ENCODE data around the gene HOMER2.
"Not testable (repeated sequence)": the region's sequence is repeated elsewhere in the genome, so short reads cannot be mapped to it uniquely, and the experiment has no call there.

The HOMER2 gene

DNA sequence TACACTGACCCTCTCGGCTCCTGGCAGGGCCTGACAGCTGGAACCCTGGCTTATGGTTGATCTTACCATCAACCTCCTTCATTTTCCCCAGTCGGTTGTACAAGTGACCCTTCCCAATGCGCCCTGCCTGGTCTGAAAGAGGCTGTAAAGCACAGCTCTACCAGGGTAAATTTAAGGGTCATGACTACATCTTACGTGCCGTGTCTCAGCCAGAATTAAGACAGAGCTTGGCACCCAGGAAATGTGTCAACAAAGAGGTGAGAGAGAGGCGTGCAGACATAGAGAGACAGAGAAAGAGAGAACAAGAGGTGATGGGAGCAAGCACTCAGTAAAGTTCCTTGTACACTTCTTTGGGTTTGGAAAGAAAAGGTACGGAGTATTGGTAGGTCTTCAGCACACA lies 28.8 kb downstream of the HOMER2 start:
- no peak for DNase-seq

DNA sequence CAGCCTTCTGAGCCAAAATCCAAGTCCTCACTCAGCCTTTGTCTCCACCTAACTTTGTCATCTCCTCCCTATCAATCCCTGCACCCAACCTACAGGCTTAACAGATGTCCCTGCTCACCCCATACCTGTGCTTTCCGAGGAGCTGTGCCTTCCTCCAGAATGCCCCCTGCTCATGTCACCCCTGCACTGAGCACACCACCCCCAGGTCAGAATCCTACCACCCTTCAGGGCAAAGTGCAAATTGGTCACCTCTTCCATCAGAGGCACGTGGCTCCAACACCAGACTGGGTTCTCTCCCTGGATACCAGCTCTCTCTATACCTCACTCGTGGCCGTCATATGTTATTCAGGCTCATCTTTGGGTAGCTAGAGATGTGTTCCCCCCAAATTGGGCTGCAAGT lies 29.8 kb downstream of the HOMER2 start:
- no peak for DNase-seq

- no peak for DNase-seq
Measured at GRCh38 chr15:82921939-82922338, 30.6 kb downstream of the HOMER2 start.

DNA sequence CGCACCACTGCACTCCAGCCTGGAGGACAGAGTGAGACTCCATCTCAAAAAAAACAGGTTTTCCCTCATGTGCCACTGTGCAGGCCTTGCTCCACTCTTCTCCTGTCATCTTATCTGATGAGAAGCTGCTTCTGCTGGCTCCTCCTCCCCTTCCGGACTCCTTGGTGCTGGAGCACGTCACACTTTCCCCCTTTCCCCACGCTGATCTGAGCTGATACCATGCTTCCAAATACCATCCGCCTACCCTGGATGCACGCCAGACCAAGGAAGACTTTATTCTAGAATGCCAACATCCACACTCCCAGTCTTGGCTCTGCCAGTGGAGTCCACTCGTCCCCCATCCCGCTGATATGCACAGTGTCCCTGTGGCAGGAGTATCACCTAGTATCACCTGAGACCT lies 31.3 kb downstream of the HOMER2 start:
- no peak for DNase-seq

GRCh38 chr15:82919231-82919886 lies 33.2 kb downstream of the HOMER2 start:
- DNase-seq: no peak

DNA sequence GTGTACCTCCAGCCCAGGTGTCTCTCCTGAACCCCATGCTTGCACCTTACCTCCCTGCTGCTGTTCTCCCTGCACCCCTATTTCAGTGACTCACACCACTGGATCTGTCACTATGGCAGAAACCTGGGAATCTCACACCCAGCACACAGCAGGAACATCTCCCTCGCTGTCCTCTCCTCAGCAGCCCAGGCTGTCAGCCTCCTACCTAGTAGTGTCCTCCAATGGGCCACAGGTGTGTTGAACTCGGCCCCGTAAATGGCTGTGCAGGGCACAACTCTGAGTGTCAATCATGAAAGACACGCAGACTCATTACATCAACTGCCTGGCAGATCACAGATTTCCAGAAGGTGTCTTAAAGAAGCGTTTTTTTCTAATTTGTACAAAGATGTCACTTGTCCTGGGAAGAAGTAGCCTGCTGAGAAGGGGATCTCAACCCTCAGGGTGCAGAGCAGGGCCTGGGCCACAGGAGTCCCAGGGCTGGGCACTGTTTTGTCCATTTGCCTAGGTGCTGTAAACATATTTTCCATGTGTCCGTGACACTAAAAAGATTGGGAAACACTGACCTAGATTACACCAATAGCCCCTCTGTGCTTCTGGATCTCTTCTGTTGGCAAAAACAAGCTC lies 33.8 kb downstream of the HOMER2 start:
- DNase-seq: no peak

GRCh38 chr15:82918162-82918561 lies 34.4 kb downstream of the HOMER2 start:
- no peak for DNase-seq

DNA sequence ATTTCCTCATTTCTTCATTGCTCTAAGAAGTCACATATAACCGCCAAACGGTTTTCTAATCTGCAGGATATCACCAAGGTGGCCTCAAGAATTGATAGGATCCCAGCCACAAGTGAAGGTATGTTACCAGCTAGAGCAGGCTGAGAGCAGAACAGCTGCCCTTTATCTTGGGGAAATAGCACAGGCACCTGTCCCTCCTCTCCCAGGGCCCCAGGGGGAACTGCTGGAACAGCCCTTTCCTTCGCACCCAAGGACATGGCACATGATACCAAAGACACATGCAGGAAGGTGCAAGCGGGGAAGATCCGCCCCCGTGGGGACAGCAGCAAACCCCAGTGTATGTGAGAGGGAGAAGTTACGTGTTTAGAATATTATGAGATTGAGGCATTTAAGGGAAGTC lies 35.3 kb downstream of the HOMER2 start:
- no peak for DNase-seq

GRCh38 chr15:82916161-82916952 lies 36.2 kb downstream of the HOMER2 start:
- no peak for DNase-seq

DNA sequence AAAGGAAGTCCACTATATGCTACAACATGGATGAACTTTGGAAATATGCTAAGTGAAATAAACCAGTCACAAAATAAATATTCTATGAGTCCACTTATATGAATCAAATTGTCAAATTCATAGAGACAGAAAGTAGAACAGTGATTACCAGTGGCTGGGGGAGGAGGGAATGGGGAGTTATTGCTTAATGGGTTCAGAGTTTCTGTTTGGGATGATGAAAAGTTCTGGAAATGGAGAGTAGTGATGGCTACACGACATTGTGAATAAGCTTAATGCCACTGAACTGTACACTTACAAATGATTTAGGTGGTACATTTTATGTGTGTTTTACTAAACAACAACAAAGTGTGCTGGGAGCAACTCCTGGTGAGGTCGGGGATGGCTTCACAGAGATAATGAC lies 38.1 kb downstream of the HOMER2 start:
- DNase-seq: no peak

GRCh38 chr15:82911458-82911857 lies 41.1 kb downstream of the HOMER2 start:
- no peak for DNase-seq

- no peak for DNase-seq
Measured at GRCh38 chr15:82910721-82911120, 41.8 kb downstream of the HOMER2 start.

DNA sequence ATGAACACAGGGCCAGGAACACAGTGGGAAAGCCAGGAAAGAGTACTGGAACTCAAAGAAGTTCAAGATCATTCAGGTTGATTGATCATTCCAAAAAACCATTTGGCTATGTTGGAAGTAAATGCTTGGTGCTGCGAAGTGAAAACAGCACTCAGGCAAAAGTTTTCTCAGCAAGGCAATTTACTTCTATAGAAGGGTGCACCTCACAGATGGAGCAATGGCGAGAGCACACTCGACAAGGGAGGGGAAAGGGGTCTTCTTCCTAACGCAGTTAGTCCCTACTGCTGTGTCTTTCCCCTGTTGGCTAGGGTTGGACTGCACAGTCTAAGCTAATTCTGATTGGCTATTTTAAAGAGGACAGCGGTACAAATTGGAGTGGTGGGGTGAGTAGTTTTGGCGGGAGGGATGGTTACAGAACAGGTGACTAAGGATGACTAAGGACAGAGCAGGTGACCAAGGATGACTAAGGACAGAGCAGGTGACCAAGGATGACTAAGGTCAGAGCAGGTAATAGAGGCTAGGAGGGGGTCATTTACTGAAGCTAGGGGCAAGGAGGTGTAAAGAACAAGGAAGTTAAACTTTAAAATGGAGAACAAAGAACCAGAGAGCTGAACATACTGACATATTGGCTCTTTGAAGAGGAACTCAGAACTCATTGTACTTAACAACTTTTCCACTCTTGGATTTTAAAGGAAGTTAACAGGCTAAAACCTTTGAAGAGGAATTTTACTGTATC lies 43.3 kb downstream of the HOMER2 start:
- DNase-seq: no peak

DNA sequence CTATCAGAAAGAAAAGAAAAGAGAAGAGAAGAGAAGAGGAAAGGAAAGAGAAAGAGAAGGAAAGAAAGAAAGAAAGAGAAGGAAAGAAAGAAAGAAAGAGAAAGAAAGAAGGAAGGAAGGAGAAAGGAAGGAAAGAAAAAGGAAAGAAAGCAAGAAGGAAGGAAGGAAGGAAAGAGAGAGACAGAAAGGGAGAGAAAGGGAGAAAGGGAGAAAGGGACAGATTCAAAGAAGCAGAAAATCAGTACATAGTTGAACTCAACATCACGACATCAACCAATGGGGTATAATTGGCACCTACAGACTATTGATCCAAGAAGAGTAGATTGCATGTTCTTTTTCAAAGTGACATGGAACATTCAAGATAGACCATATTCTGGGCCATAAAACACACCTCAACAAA lies 45.2 kb downstream of the HOMER2 start:
- DNase-seq: no peak

DNA sequence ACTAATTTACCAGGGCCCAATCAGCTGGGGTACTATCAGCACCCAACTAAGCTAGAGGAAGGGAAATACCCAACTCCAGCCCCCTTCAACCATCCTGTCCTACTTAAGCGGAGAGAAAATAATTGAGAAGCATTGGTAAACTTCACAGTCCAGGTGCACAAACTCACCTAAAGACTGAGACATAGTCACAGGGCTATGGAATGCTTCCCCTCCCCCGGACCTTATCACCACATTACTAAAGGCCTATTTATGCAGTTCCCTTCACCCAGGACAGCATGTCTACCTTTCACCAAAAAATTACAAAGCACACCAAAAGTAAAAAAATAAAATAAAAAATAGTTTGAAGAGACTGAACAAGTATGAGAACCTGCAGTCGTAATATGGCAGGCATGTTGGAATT lies 47.9 kb downstream of the HOMER2 start:
- DNase-seq: no peak

- DNase-seq: no peak
Measured at GRCh38 chr15:82903511-82903910, 49.0 kb downstream of the HOMER2 start.

GRCh38 chr15:82901114-82901805 lies 51.3 kb downstream of the HOMER2 start:
- no peak for DNase-seq

GRCh38 chr15:82900511-82901060 lies 51.9 kb downstream of the HOMER2 start:
- no peak for DNase-seq

- no peak for DNase-seq
Measured at GRCh38 chr15:82898961-82899360, 53.6 kb downstream of the HOMER2 start.

DNA sequence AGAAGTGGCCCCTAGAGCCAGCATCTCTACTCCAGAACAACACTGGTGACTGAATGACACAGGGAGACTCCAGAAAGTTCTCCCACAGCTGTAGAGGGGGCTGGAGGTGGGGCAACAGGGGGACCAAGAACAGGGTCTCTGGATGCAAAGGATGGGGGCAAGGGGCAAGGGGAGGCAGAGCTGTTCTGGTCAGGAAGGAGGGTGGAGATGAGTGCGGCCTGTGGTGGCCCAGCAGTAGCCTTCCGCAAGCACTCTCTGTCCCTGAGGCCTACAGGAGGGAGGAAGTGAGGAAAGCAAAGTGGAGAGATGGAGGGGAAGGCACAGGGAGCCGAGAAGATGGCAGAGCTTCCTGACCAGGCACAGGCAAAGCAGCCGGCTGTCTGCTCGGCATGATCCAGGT lies 56.5 kb downstream of the HOMER2 start:
- DNase-seq: no peak

DNA sequence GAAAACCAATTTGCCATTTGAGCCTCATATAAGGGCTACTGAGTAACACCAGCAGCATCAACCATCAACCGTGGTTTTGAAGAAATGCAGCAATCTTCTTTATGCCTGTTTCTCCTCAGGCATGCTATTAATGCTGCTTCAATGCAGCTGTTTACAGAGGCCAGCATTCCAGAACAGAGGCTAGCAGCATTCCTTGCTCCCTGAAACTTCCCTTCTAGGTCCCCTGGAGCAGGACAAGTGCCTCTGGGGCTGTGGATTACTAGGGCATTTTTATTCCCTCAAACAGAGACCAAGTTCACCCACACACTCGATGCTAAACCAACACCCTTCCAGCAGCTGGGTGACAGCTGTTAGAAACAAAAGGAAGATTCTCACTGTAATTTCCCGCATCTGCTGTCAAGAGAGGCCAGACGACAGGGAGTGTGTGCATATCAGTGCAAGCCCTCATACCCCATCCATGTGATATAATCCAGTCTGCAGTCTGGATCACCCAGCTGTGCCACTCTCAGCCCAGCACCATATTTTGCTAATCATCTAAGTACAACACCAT lies 57.5 kb downstream of the HOMER2 start:
- DNase-seq: peak; percentile 71

DNA sequence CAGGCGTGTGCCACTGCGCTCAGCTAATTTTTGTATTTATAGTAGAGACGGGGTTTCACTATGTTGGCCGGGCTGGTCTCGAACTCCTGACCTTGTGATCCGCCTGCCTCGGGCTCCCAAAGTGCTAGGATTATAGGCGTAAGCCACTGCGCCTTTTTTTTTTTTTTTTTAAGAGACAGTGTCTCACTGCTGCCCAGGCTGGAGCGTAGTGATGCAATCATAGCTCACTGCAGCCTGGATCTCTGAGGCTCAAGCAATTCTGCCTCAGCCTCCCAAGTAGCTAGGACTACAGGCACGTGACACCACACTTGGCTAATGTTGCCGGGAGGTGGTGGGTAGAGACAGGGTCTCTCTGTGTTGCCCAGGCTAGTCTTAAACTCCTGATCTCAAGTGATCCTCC lies 59.0 kb downstream of the HOMER2 start:
- not testable (repeated sequence) for DNase-seq
